ENCODE data around the gene NPTN. TPM values are rescaled to one million over a fixed set of nuclear protein-coding genes. Genes with fewer than 3 reads are reported as not detected.

Gene NPTN
- polyA plus RNA-seq, 4 donors, result 57.7 to 323 (median 97.5) TPM

GRCh38 chr15:73594109-73594508 lies 39.1 kb downstream of the NPTN start:
- Histone ChIP-seq H3K4me1 (ENCODE audit: control insufficient read depth in 3 of 3, insufficient read depth in 2 of 3, low read depth in 1 of 3, low read length in 2 of 3) (peaks cover 7 to 48% (median 14%) of the 10 kb centered on the region in 3 donors), H3K27me3 (ENCODE audit: control insufficient read depth in 3 of 3, insufficient read depth in 3 of 3, low read length in 3 of 3) (no peaks in the 10 kb centered on the region), H3K36me3 (ENCODE audit: control insufficient read depth in 3 of 3, insufficient read depth in 2 of 3, low read depth in 1 of 3, low read length in 3 of 3) (peaks cover 0 to 23% (median 5%) of the 10 kb centered on the region in 3 donors), H3K27ac (ENCODE audit: low read depth in 1 of 3, low read length in 2 of 3) (no peak overlapping the region), H3K4me3 (ENCODE audit: low read depth in 1 of 3, low read length in 3 of 3) (no peak overlapping the region), H3K9me3 (ENCODE audit: control insufficient read depth in 2 of 2, insufficient read depth in 1 of 2, low read depth in 1 of 2, low read length in 1 of 2) (no peaks in the 10 kb centered on the region)
- no peak for DNase-seq
- no peak for FAIRE-seq
- WGBS, 3 donors, result 70 to 89% (median 87%) methylated on average over 2 of the region's 2 CpGs

- whole genome bisulfite sequencing, 3 donors, result 54 to 82% (median 80%) methylated on average over 9 of the region's 9 CpGs
- peaks cover 4 to 42% (median 11%) of the 10 kb centered on the region in 3 donors for H3K4me1 ChIP-seq (ENCODE audit: control insufficient read depth in 3 of 3, insufficient read depth in 2 of 3, low read depth in 1 of 3, low read length in 2 of 3)
- no peak for FAIRE-seq
These were observed 39.7 kb downstream of the NPTN start for GRCh38 chr15:73593304-73594074.

GRCh38 chr15:73590263-73590662 lies 42.9 kb downstream of the NPTN start:
- Histone ChIP-seq H3K4me3 (ENCODE audit: low read depth in 1 of 3, low read length in 3 of 3) (no peak overlapping the region), H3K36me3 (ENCODE audit: control insufficient read depth in 3 of 3, insufficient read depth in 2 of 3, low read depth in 1 of 3, low read length in 3 of 3) (peaks cover 5 to 28% (median 12%) of the 10 kb centered on the region in 3 donors), H3K27me3 (ENCODE audit: control insufficient read depth in 3 of 3, insufficient read depth in 3 of 3, low read length in 3 of 3) (no peaks in the 10 kb centered on the region), H3K4me1 (ENCODE audit: control insufficient read depth in 3 of 3, insufficient read depth in 2 of 3, low read depth in 1 of 3, low read length in 2 of 3) (peaks cover 7 to 37% (median 9%) of the 10 kb centered on the region in 3 donors), H3K27ac (ENCODE audit: low read depth in 1 of 3, low read length in 2 of 3) (peak overlapping the region in 1 of 3 donors; percentile 61), H3K9me3 (ENCODE audit: control insufficient read depth in 2 of 2, insufficient read depth in 1 of 2, low read depth in 1 of 2, low read length in 1 of 2) (no peaks in the 10 kb centered on the region)
- WGBS, 3 donors, result 81 to 93% (median 88%) methylated on average over 5 of the region's 5 CpGs
- DNase-seq, result peak in 1 of 2 donors; percentile 54
- no peak for FAIRE-seq

More at GRCh38 chr15:73593304-73594074, 39.7 kb downstream of the NPTN start:
- DNase-seq, result peak in 1 of 2 donors; percentile 45
- Histone ChIP-seq H3K9me3 (ENCODE audit: control insufficient read depth in 2 of 2, insufficient read depth in 1 of 2, low read depth in 1 of 2, low read length in 1 of 2) (no peaks in the 10 kb centered on the region), H3K36me3 (ENCODE audit: control insufficient read depth in 3 of 3, insufficient read depth in 2 of 3, low read depth in 1 of 3, low read length in 3 of 3) (peaks cover under 1 to 24% (median 5%) of the 10 kb centered on the region in 3 donors), H3K27me3 (ENCODE audit: control insufficient read depth in 3 of 3, insufficient read depth in 3 of 3, low read length in 3 of 3) (no peaks in the 10 kb centered on the region), H3K4me3 (ENCODE audit: low read depth in 1 of 3, low read length in 3 of 3) (no peak overlapping the region), H3K27ac (ENCODE audit: low read depth in 1 of 3, low read length in 2 of 3) (no peak overlapping the region)

GRCh38 chr15:73589766-73590165 lies 43.4 kb downstream of the NPTN start:
- peaks cover 5 to 28% (median 12%) of the 10 kb centered on the region in 3 donors for H3K36me3 ChIP-seq (ENCODE audit: control insufficient read depth in 3 of 3, insufficient read depth in 2 of 3, low read depth in 1 of 3, low read length in 3 of 3)
- H3K4me1 ChIP-seq (ENCODE audit: control insufficient read depth in 3 of 3, insufficient read depth in 2 of 3, low read depth in 1 of 3, low read length in 2 of 3), result peaks cover 7 to 40% (median 9%) of the 10 kb centered on the region in 3 donors
- peak overlapping the region in 1 of 3 donors; percentile 61 for H3K27ac ChIP-seq (ENCODE audit: low read depth in 1 of 3, low read length in 2 of 3)
- FAIRE-seq (no peak), DNase-seq (no peak)
- 95 to 100% (median 100%) methylated on average over 1 of the region's 1 CpG for WGBS, 3 donors
- no peaks in the 10 kb centered on the region for H3K27me3 ChIP-seq (ENCODE audit: control insufficient read depth in 3 of 3, insufficient read depth in 3 of 3, low read length in 3 of 3)
- H3K9me3 ChIP-seq (ENCODE audit: control insufficient read depth in 2 of 2, insufficient read depth in 1 of 2, low read depth in 1 of 2, low read length in 1 of 2), result no peaks in the 10 kb centered on the region
- H3K4me3 ChIP-seq (ENCODE audit: low read depth in 1 of 3, low read length in 3 of 3), result no peak overlapping the region

- FAIRE-seq (no peak), DNase-seq (peak; percentile 66 to 73)
- H3K9me3 ChIP-seq (ENCODE audit: control insufficient read depth in 2 of 2, insufficient read depth in 1 of 2, low read depth in 1 of 2, low read length in 1 of 2), result no peaks in the 10 kb centered on the region
- H3K27ac ChIP-seq (ENCODE audit: low read depth in 1 of 3, low read length in 2 of 3), result peak overlapping the region in 1 of 3 donors; percentile 56
- WGBS, 3 donors, result 36 to 62% (median 54%) methylated on average over 5 of the region's 5 CpGs
- peaks cover 5 to 36% (median 22%) of the 10 kb centered on the region in 3 donors for H3K36me3 ChIP-seq (ENCODE audit: control insufficient read depth in 3 of 3, insufficient read depth in 2 of 3, low read depth in 1 of 3, low read length in 3 of 3)
- H3K4me1 ChIP-seq (ENCODE audit: control insufficient read depth in 3 of 3, insufficient read depth in 2 of 3, low read depth in 1 of 3, low read length in 2 of 3), result peaks cover 3 to 58% (median 8%) of the 10 kb centered on the region in 3 donors
- no peaks in the 10 kb centered on the region for H3K27me3 ChIP-seq (ENCODE audit: control insufficient read depth in 3 of 3, insufficient read depth in 3 of 3, low read length in 3 of 3)
- H3K4me3 ChIP-seq (ENCODE audit: low read depth in 1 of 3, low read length in 3 of 3), result no peak overlapping the region
These were observed 47.1 kb downstream of the NPTN start for GRCh38 chr15:73585871-73586654.

- peak overlapping the region in 1 of 3 donors; percentile 56 for H3K27ac ChIP-seq (ENCODE audit: low read depth in 1 of 3, low read length in 2 of 3)
- H3K4me3 ChIP-seq (ENCODE audit: low read depth in 1 of 3, low read length in 3 of 3), result no peak overlapping the region
- H3K27me3 ChIP-seq (ENCODE audit: control insufficient read depth in 3 of 3, insufficient read depth in 3 of 3, low read length in 3 of 3), result no peaks in the 10 kb centered on the region
- FAIRE-seq (no peak), DNase-seq (no peak)
- H3K9me3 ChIP-seq (ENCODE audit: control insufficient read depth in 2 of 2, insufficient read depth in 1 of 2, low read depth in 1 of 2, low read length in 1 of 2), result no peaks in the 10 kb centered on the region
- H3K4me1 ChIP-seq (ENCODE audit: control insufficient read depth in 3 of 3, insufficient read depth in 2 of 3, low read depth in 1 of 3, low read length in 2 of 3), result peaks cover 3 to 51% (median 7%) of the 10 kb centered on the region in 3 donors
- WGBS, 3 donors, result 65 to 74% (median 67%) methylated on average over 5 of the region's 5 CpGs
- H3K36me3 ChIP-seq (ENCODE audit: control insufficient read depth in 3 of 3, insufficient read depth in 2 of 3, low read depth in 1 of 3, low read length in 3 of 3), result peaks cover 5 to 33% (median 22%) of the 10 kb centered on the region in 3 donors
These were observed 48.3 kb downstream of the NPTN start for GRCh38 chr15:73584699-73585420.

- peaks cover 3 to 49% (median 7%) of the 10 kb centered on the region in 3 donors for H3K4me1 ChIP-seq (ENCODE audit: control insufficient read depth in 3 of 3, insufficient read depth in 2 of 3, low read depth in 1 of 3, low read length in 2 of 3)
- DNase-seq (no peak), FAIRE-seq (no peak)
- H3K36me3 ChIP-seq (ENCODE audit: control insufficient read depth in 3 of 3, insufficient read depth in 2 of 3, low read depth in 1 of 3, low read length in 3 of 3), result peaks cover 5 to 35% (median 22%) of the 10 kb centered on the region in 3 donors
- 85 to 95% (median 92%) methylated on average over 3 of the region's 3 CpGs for WGBS, 3 donors
- no peak overlapping the region for H3K4me3 ChIP-seq (ENCODE audit: low read depth in 1 of 3, low read length in 3 of 3)
- peak overlapping the region in 1 of 3 donors; percentile 31 for H3K27ac ChIP-seq (ENCODE audit: low read depth in 1 of 3, low read length in 2 of 3)
- H3K9me3 ChIP-seq (ENCODE audit: control insufficient read depth in 2 of 2, insufficient read depth in 1 of 2, low read depth in 1 of 2, low read length in 1 of 2), result no peaks in the 10 kb centered on the region
- no peaks in the 10 kb centered on the region for H3K27me3 ChIP-seq (ENCODE audit: control insufficient read depth in 3 of 3, insufficient read depth in 3 of 3, low read length in 3 of 3)
These were observed 49.6 kb downstream of the NPTN start for GRCh38 chr15:73583544-73583943.
